H1 (cell line): ENCODE measurements around the gene RAD51B. TPM values are rescaled to one million over a fixed set of nuclear protein-coding genes. Genes with fewer than 3 reads are reported as not detected.

Experiments used
- CTCF ChIA-PET: fragments of 300-600 bp; sonication (Branson Sonifier 250); formaldehyde crosslinking; loops from one replicate; lab custom pipeline; 2021; ENCODE audit not compliant: partially characterized antibody; lab: Charles Lee
- POLR2A ChIA-PET: fragments of 300-600 bp; sonication (Branson Sonifier 250); formaldehyde crosslinking; loops from one replicate; lab custom pipeline; 2021; ENCODE audit warnings: inconsistent platforms; ENCODE audit not compliant: partially characterized antibody; lab: Charles Lee
- DNase-seq, 2 experiments: peaks; one replicate each; pipeline versions ENCODE4 v3.0.0 to v3.0.0-alpha.2; 2010 to 2022; ENCODE audit warnings: low spot score in 2 of 2, low read depth in 1 of 2, mixed read lengths in 1 of 2
- FAIRE-seq: peaks from 2 replicates; lab custom pipeline; 2011; peaks lifted over from hg19 to GRCh38; lab: Jason Lieb, UNC
- H2AFZ ChIP-seq: 2 replicates; pipeline ENCODE4 v1.8.1; 2012; ENCODE audit warnings: low read length, inconsistent platforms
- H2AK5ac ChIP-seq: 2 replicates; pipeline ENCODE4 v1.6.1; 2013; ENCODE audit warnings: low read depth, low read length
- H2BK120ac ChIP-seq: replicated peaks from 2 replicates; pipeline ENCODE3; 2013; ENCODE audit warnings: low read depth, low read length, inconsistent platforms
- H2BK12ac ChIP-seq: 2 replicates; pipeline ENCODE4 v1.6.1; 2013; ENCODE audit warnings: low read depth, low read length
- H2BK15ac ChIP-seq: 2 replicates; pipeline ENCODE4 v1.6.1; 2013; ENCODE audit warnings: low read length
- H2BK20ac ChIP-seq: 2 replicates; pipeline ENCODE4 v1.6.1; 2013; ENCODE audit warnings: low read length
- H2BK5ac ChIP-seq: 2 replicates; pipeline ENCODE4 v1.6.1; 2013; ENCODE audit warnings: low read depth, low read length
- H3K14ac ChIP-seq: 2 replicates; pipeline ENCODE4 v1.6.1; 2013; ENCODE audit warnings: inconsistent platforms; ENCODE audit not compliant: insufficient read length
- H3K18ac ChIP-seq: 2 replicates; pipeline ENCODE4 v1.6.1; 2013; ENCODE audit warnings: low read length; ENCODE audit errors: extremely low read depth
- H3K23ac ChIP-seq: 2 replicates; pipeline ENCODE4 v1.6.1; 2013; ENCODE audit warnings: inconsistent platforms; ENCODE audit not compliant: insufficient read length
- H3K23me2 ChIP-seq: 2 replicates; pipeline ENCODE4 v1.6.1; 2013; ENCODE audit warnings: low read depth, low read length
- H3K27ac ChIP-seq: 2 replicates; pipeline ENCODE4 v1.6.1; 2011; ENCODE audit warnings: low read depth, low read length, inconsistent platforms
- H3K27me3 ChIP-seq, 4 experiments: replicated peaks in 1 of 4; 1 replicate in 1 of 4; 2 replicates in 3 of 4; pipeline versions ENCODE4 v1.6.1 to v1.8.1; 2011 to 2013; ENCODE audit warnings: low read length in 3 of 4, mild to moderate bottlenecking in 3 of 4, inconsistent platforms in 2 of 4, mixed read lengths in 2 of 4, moderate library complexity in 1 of 4; ENCODE audit not compliant: control insufficient read depth in 3 of 4, insufficient read depth in 3 of 4; ENCODE audit errors: extremely low read depth in 1 of 4
- H3K36me3 ChIP-seq, 4 experiments: 2 replicates each; pipeline versions ENCODE4 v1.6.1 to v1.8.1; 2011 to 2013; ENCODE audit warnings: mild to moderate bottlenecking in 4 of 4, low read length in 3 of 4, moderate library complexity in 2 of 4, control low read depth in 1 of 4, inconsistent platforms in 1 of 4; ENCODE audit not compliant: insufficient read depth in 4 of 4, control insufficient read depth in 2 of 4
- H3K4ac ChIP-seq: replicated peaks from 2 replicates; pipeline ENCODE3; 2013; ENCODE audit warnings: low read length, low read depth, mixed read lengths, inconsistent platforms; ENCODE audit not compliant: insufficient read length
- H3K4me1 ChIP-seq, 4 experiments: replicated peaks in 1 of 4; 1 replicate in 1 of 4; 2 replicates in 3 of 4; pipeline versions ENCODE4 v1.6.1 to v1.8.1; 2011 to 2013; ENCODE audit warnings: low read length in 3 of 4, inconsistent platforms in 2 of 4, mixed read lengths in 1 of 4; ENCODE audit not compliant: insufficient read depth in 4 of 4, control insufficient read depth in 3 of 4
- H3K4me2 ChIP-seq, 2 experiments: 2 replicates each; pipeline versions ENCODE4 v1.6.1 to v1.8.1; 2011 to 2013; ENCODE audit warnings: low read depth in 2 of 2, low read length in 2 of 2, control low read depth in 1 of 2, inconsistent platforms in 1 of 2, mild to moderate bottlenecking in 1 of 2; ENCODE audit not compliant: insufficient read depth in 1 of 2
- H3K4me3 ChIP-seq, 4 experiments: fragments of 200-600, 300-600 bp in 1 of 4; sonication (generic), shearing (Covaris generic), sonication (Bioruptor Twin) in 1 of 4; 2 replicates each; pipeline versions ENCODE4 v1.5.1 to v1.8.1; 2011 to 2016; ENCODE audit warnings: low read length in 4 of 4, low read depth in 3 of 4, control low read depth in 2 of 4, inconsistent platforms in 2 of 4, mild to moderate bottlenecking in 2 of 4, mixed read lengths in 1 of 4, moderate library complexity in 1 of 4; ENCODE audit not compliant: insufficient read depth in 2 of 4; ENCODE audit errors: extremely low read depth in 1 of 4
- H3K56ac ChIP-seq: replicated peaks from 2 replicates; pipeline ENCODE3; 2013; ENCODE audit warnings: low read depth, mild to moderate bottlenecking, mixed read lengths, low read length, inconsistent platforms; ENCODE audit not compliant: insufficient read length
- H3K79me1 ChIP-seq: 2 replicates; pipeline ENCODE4 v1.6.1; 2013; ENCODE audit warnings: low read depth, low read length, control low read depth
- H3K79me2 ChIP-seq, 2 experiments: 2 replicates each; pipeline versions ENCODE4 v1.6.1 to v1.8.1; 2012 to 2013; ENCODE audit warnings: low read length in 2 of 2, mild to moderate bottlenecking in 2 of 2, inconsistent platforms in 1 of 2; ENCODE audit not compliant: insufficient read depth in 2 of 2, control insufficient read depth in 1 of 2
- H3K9ac ChIP-seq, 4 experiments: replicated peaks in 1 of 4; 1 replicate in 1 of 4; 2 replicates in 3 of 4; pipeline versions ENCODE4 v1.6.1 to v1.8.1; 2011 to 2013; ENCODE audit warnings: low read depth in 3 of 4, low read length in 3 of 4, control low read depth in 2 of 4, mild to moderate bottlenecking in 2 of 4, moderate library complexity in 2 of 4, inconsistent platforms in 1 of 4; ENCODE audit errors: extremely low read depth in 1 of 4
- H3K9me3 ChIP-seq, 2 experiments: 2 replicates each; pipeline versions ENCODE4 v1.6.1 to v1.8.1; 2012 to 2013; ENCODE audit warnings: mild to moderate bottlenecking in 2 of 2, moderate library complexity in 2 of 2, control low read depth in 1 of 2, inconsistent platforms in 1 of 2, low read depth in 1 of 2, low read length in 1 of 2, mixed read lengths in 1 of 2; ENCODE audit not compliant: insufficient read depth in 2 of 2
- H4K20me1 ChIP-seq, 2 experiments: replicated peaks in 1 of 2; 2 replicates each; pipeline versions ENCODE3 to v1.8.1; 2011 to 2013; ENCODE audit warnings: inconsistent platforms in 2 of 2, low read length in 2 of 2, mild to moderate bottlenecking in 1 of 2; ENCODE audit not compliant: insufficient read depth in 2 of 2, control insufficient read depth in 1 of 2
- H4K5ac ChIP-seq: 2 replicates; pipeline ENCODE4 v1.6.1; 2013; ENCODE audit warnings: low read length, low read depth, mixed read lengths, inconsistent platforms; ENCODE audit not compliant: insufficient read length
- H4K8ac ChIP-seq: 2 replicates; pipeline ENCODE4 v1.8.0; 2013; ENCODE audit warnings: mild to moderate bottlenecking, moderate library complexity, low read length, inconsistent platforms; ENCODE audit not compliant: insufficient read depth; ENCODE audit errors: extremely low read depth
- H4K91ac ChIP-seq: replicated peaks from 2 replicates; pipeline ENCODE3; 2013; ENCODE audit warnings: low read length, mixed read lengths, inconsistent platforms; ENCODE audit not compliant: insufficient read length
- ATF2 ChIP-seq: IDR thresholded peaks from 2 replicates; pipeline ENCODE4 v1.6.1; 2012; ENCODE audit warnings: low read length, inconsistent platforms
- BCL11A ChIP-seq, 2 experiments: IDR thresholded peaks; one replicate each; pipeline ENCODE4 v1.6.1; 2011; ENCODE audit warnings: low read depth in 2 of 2, low read length in 2 of 2, mild to moderate bottlenecking in 2 of 2
- CHD2 ChIP-seq: IDR thresholded peaks from 2 replicates; pipeline ENCODE4 v1.6.1; 2012; ENCODE audit warnings: low read length, improper control_type of control experiment
- KDM4A ChIP-seq: IDR thresholded peaks from one replicate; pipeline ENCODE4 v1.7.1; 2012; ENCODE audit warnings: low read depth, mild to moderate bottlenecking, moderate library complexity, low read length, inconsistent platforms; ENCODE audit not compliant: severe bottlenecking
- NRF1 ChIP-seq: IDR thresholded peaks from 2 replicates; pipeline ENCODE4 v1.6.1; 2011; ENCODE audit warnings: mild to moderate bottlenecking, low read depth, low read length, improper control_type of control experiment
- POLR2AphosphoS5 ChIP-seq: IDR thresholded peaks from 2 replicates; pipeline ENCODE4 v1.6.1; 2011; ENCODE audit warnings: low read depth, low read length
- SAP30 ChIP-seq: fragments of 300-600 bp; sonication (generic); IDR thresholded peaks from 2 replicates; pipeline ENCODE4 v1.7.1; 2012; ENCODE audit warnings: low read length, moderate library complexity, mild to moderate bottlenecking, inconsistent platforms; ENCODE audit not compliant: insufficient read depth, insufficient replicate concordance
- SUZ12 ChIP-seq: fragments of 200-600 bp; sonication (generic); IDR thresholded peaks from 2 replicates; pipeline ENCODE4 v1.6.1; 2012; ENCODE audit warnings: mild to moderate bottlenecking, inconsistent platforms, low read length, moderate library complexity, mixed read lengths
- TCF12 ChIP-seq: IDR thresholded peaks from 2 replicates; pipeline ENCODE4 v1.6.1; 2011; ENCODE audit warnings: low read depth, mild to moderate bottlenecking, low read length
- USF2 ChIP-seq: IDR thresholded peaks from 2 replicates; pipeline ENCODE4 v1.6.1; 2011; ENCODE audit warnings: low read length, improper control_type of control experiment
- WGBS, 2 experiments: shearing (Covaris generic) in 1 of 2; methylation state at CpG; one replicate each; pipeline versions ENCODE4 v1.1.6 to v1.1.7; 2013 to 2015; ENCODE audit warnings: low lambda C conversion rate in 2 of 2, mixed read lengths in 2 of 2, inconsistent platforms in 1 of 2, low coverage in 1 of 2, missing lambda C conversion rate in 1 of 2; ENCODE audit not compliant: insufficient replicate concordance in 2 of 2, insufficient coverage in 1 of 2, insufficient read length in 1 of 2; ENCODE audit errors: extremely low coverage in 1 of 2, missing lambda C conversion rate in 1 of 2; 5-methylcytosine and 5-hydroxymethylcytosine counted together
- polyA plus RNA-seq, 7 experiments: library from polyadenylated mRNA; depleted of rRNA in 3 of 7; stranded (reverse) in 5 of 7; unstranded in 2 of 7; fragments of >200 nt in 5 of 7; fragments of 200-250 nt in 2 of 7; gene quantifications; 1 replicate in 5 of 7; 2 replicates in 1 of 7; 4 replicates in 1 of 7; pipeline versions ENCODE4 v1.2.1 to v1.2.3, GENCODE V29; 2011 to 2013; ENCODE audit warnings: missing spikeins in 2 of 7, mixed read lengths in 2 of 7
- total RNA-seq: library from RNA; stranded (reverse); fragmentation: NEBNext Ultra II Directional; extraction: Animal tissue kit (Norgen Biotek cat#: 25700); gene quantifications from 2 replicates; pipeline ENCODE4 v1.2.1, GENCODE V29; 2021

RAD51B gene
- total and polyA plus RNA-seq, 2 of the 8 experiments (the other 6 are each of a cell fraction or from before 2014, with no cell fraction given) = 3.9 to 14.9 TPM

- no peak overlapping the region for H3K27ac ChIP-seq
- no peak overlapping the region for H2BK5ac ChIP-seq
- H3K9ac ChIP-seq = no peak overlapping the region
- H3K14ac ChIP-seq = no peak overlapping the region
- no peak overlapping the region for H4K8ac ChIP-seq
- no peak overlapping the region for H3K18ac ChIP-seq
- 88% methylated on average over 2 of the region's 2 CpGs; no CpG with 5 or more reads in 1 of the 2 experiments for WGBS, 2 experiments
- no peak overlapping the region; the same call in 1 of the 2 replicates for H2BK15ac ChIP-seq
- no peak overlapping the region for H3K56ac ChIP-seq
- H3K9me3 ChIP-seq = peaks cover 0 to 4% of the 10 kb centered on the region in 2 experiments; a peak in 1 of 4 replicates
- H2AK5ac ChIP-seq = no peak overlapping the region; the same call in 1 of the 2 replicates
- CTCF ChIA-PET = interaction anchor here (0.8 to 1.0 kb wide), 2 partner anchors 14 to 243 kb away, joined by 3 to 5 read pairs; no protein-coding TSS in a partner anchor
- H4K20me1 ChIP-seq = no peaks in the 10 kb centered on the region
- H4K5ac ChIP-seq = no peak overlapping the region
- FAIRE-seq (no peak), DNase-seq (no peak)
- no peak overlapping the region for H2BK120ac ChIP-seq
- no peak overlapping the region for H2BK12ac ChIP-seq
- POLR2A ChIA-PET = interaction anchor here (1.2 kb wide), 1 partner anchor 10 kb away, joined by 6 read pairs; no protein-coding TSS in a partner anchor
- H4K91ac ChIP-seq = no peak overlapping the region
- peaks cover 0 to 7% (median 2%) of the 10 kb centered on the region in 4 experiments; a peak in 2 of 7 replicates for H3K4me1 ChIP-seq
- no peaks in the 10 kb centered on the region for H3K23me2 ChIP-seq
- H3K4me3 ChIP-seq = no peak overlapping the region
- H3K79me1 ChIP-seq = no peaks in the 10 kb centered on the region
- H3K27me3 ChIP-seq = no peaks in the 10 kb centered on the region; a peak in 1 of 7 replicates
- H3K23ac ChIP-seq = no peak overlapping the region
- no peak overlapping the region for H3K4me2 ChIP-seq
- H2AFZ ChIP-seq = no peak overlapping the region
- H3K79me2 ChIP-seq = no peaks in the 10 kb centered on the region
- no peaks in the 10 kb centered on the region for H3K36me3 ChIP-seq
- H3K4ac ChIP-seq = no peak overlapping the region
- H2BK20ac ChIP-seq = no peak overlapping the region
- TF ChIP-seq POLR2AphosphoS5 = no peak
- no peak for TF ChIP-seq CHD2
- no peak for TF ChIP-seq NRF1
- TF ChIP-seq KDM4A = no peak
- TF ChIP-seq SAP30 = no peak
- TF ChIP-seq BCL11A (IDR thresholded peaks at IDR 0.05; ENCODE audit: low read depth in 2 of 2, low read length in 2 of 2) = no peak
- TF ChIP-seq USF2 = no peak
- TF ChIP-seq TCF12 = no peak
- TF ChIP-seq SUZ12 = no peak
- no peak for TF ChIP-seq ATF2
Observed at GRCh38 chr14:68573722-68574121, 754.1 kb downstream of the RAD51B start.
